Endometrium (tissue), 2 donors: ENCODE data around the gene SIRT3.

Source experiments
- FAIRE-seq: peaks from 2 replicates; lab custom pipeline; 2012; peaks lifted over from hg19 to GRCh38; lab: Jason Lieb, UNC
- donor health status: control.
- donor health status: control.

Gene SIRT3

DNA sequence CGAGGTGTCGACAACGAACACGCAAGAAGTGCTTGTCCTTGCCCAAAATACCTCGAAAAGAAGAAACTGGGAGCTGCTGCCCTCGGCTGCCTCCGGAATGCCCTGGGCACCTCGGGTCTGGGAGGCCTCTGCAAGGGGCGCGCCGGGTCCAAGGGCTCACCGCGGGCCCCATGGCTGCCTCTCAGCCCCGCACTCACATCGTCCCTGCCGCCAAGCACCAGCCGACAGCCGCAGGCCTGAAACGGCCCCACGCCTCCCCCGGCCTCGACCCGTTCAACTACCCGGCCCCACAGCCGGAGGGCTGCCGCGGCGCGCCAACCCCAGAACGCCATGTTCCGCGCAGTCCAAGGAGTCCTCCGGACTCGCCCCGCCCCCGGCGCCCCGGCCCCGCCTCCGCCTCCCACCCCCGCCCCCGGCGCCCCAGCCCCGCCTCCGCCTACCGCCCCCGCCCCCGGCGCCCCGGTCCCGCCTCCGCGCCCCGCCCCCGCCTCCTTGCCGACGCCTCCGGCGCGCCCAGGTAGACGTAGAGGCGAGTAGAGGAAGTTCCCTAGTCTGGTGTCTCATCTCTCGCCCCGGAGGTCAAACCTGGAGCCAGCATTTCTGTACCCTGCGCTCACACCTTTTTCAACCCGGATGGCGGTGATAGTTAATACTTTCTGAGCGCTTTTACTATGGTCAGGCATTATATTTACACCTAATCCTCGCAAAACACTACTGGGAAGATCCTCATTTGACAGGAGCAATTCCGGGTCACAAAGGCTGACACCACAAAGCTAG is at the start of gene SIRT3:
Gene SIRT3, minus strand, starts transcription at position 346 of the 777 bp plus-strand sequence. Its CDS starts 14 bp downstream, at position 332.
- FAIRE-seq = no peak

DNA sequence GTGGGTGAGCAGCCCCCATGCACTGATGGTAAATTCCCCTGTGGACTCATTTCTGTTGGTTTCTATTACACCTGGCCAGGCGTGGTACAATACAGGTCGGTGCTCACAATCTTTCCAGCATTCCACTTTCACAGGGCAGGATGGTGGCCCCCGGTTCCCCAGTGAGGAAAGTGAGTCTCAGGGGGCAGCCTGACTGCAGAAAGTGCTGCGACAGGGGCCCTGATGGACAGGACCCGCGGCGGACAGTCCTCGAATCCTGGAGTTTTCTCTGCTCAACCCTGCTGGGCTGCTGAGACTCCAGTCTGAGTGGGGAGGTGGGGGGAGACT is 49.7 kb upstream of the SIRT3 start:
- FAIRE-seq = no peak

DNA sequence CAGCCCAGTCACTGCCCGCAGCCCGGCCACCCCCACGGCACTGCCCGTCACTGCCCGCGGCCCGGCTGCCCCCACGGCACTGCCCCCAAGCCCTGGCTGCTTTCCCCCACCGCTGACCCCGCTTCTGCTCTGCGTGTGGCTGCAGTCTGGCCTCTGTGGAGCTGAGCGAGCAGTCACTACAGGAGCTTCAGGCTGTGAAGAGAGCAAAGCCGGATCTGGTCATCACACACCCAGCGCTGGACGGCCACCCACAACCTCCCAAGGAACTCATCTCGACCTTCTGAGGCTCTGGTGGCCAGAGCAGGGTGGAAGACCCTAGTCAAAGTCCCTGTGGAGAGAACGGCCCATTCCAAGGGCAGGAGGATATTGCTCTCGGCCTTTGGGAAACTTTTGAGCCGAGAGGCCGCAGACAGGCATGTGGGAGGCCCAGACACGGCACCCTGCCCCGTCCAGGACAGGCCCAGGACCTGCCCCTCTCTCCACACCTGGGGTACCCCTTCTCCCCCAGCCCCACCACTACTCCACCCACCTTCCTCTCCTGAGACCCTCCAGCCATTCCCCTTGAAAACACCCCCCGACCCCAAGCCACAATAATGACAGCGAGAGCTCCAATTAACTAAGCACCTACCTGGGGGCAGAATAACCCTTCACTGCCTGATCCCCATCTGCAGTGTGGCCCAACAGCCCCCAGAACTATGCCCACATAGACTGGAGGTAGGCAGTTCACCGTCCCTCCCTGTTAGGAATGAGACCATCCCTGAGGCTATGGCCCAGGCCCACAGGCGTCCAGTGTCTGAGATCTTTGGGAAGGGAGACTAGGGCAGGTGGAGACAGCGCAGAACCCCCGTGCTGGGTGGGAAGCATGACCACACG is 49.1 kb upstream of the SIRT3 start:
- no peak for FAIRE-seq

DNA sequence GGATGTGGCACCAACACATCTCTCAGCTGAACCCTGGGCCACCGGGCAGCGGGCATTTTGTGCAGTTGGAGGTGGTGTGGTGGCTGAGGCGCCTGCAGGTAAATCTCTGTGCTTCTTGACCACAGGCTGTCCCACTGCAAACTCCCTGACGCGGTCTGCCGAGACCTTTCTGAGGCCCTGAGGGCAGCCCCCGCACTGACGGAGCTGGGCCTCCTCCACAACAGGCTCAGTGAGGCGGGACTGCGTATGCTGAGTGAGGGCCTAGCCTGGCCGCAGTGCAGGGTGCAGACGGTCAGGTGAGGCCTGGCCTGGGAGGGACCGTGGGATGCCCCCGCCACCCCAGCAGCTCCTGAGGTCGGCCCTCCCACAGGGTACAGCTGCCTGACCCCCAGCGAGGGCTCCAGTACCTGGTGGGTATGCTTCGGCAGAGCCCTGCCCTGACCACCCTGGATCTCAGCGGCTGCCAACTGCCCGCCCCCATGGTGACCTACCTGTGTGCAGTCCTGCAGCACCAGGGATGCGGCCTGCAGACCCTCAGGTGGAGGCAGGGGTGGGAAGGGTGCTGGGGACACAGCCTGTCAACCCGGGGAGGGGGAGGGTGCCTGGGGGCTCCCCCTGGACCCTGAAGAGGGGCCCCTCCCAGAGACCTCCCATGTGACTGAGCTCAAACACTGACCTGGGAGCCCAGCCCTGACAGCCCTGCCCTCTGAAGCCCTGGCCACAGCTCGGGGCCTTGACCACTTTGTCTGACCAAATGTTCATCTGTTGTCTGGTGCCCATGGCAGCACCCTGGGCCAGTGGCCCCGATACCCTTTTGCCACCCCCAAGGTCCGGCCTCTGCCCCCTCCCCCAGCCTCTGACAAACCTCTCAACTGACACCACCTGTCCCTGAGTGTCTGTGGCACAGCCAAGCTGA is 48.2 kb upstream of the SIRT3 start:
- no peak for FAIRE-seq

DNA sequence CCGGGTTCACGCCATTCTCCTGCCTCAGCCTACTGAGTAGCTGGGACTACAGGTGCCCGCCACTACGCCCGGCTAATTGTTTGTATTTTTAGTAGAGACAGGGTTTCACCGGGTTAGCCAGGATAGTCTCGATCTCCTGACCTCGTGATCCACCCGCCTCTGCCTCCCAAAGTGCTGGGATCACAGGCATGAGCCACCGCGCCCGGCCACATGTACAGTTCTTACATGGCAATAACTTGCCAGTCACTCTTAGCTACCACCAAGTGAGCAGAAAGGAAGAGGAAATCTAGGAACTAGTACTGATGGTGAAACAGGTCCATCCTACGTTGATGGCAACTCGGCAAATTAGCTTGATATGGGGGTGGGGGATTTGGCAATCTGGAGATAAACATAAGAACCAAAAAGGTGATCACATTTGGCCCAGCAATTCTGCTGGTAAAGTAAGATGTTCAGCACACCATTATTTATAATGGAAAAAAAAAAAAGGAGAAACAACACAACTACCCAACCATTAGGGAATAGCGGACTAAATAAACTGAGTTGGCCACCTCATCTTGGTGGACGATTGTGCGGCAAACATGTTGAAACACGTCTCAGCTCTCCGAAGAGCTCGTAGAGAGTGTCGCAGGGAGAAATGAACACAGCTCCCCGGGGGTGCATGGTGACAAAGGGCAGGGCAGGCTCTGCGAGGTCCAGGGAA is 47.4 kb upstream of the SIRT3 start:
- no peak for FAIRE-seq

DNA sequence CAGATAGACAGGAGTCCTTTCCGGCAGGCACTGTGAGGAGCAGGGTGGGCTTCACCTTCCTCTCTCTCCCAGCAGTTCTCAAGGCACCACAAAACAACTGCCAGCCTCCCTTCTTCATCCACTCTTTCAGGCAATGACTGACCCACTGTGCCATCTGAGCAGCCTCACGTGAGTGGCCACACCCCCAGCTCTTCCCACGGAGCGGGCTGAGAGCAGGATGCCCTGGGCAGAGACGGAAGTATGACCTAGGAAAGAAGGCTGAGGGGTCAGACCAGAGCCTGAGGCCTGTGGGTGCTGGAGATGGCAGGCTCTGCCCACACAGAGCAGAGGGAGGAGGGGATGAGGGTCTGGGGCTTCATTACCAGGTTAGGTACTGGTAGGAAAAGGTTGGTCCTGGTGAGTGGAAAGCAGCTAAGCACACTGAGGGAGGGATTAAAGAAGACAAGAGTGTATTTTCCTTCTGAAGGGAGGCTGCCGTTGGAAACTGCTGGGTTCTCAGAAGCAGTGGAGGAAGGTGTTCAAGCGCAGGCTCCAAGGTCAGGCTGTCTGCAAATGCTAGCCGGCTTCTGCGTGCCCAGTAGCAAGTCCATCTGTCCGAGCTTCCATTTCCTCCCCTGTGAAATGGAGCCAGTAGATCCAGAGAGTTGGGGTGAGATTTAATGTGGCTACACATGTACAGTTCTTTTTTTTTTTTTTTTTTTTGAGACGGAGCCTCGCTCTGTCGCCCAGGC is 46.7 kb upstream of the SIRT3 start:
- no peak for FAIRE-seq

DNA sequence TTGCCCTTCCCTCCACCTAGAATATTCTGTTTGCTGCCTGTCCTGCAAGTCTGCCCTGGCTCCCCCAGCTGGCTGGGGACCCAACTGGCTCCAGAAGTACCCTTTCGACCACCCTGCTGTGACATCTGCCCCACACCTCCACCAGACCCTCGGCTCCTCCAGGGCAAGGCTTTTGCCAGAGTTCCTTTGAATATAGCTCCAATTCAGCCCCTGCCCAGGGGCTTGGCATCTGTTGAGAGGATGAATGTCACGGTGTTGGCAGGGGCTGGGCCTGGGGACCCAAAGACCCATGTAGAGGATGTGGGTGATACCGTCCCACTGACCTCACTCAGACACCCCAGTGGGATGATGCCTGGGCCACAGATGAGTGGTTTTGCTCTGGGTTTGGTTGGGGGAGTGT is 46.0 kb upstream of the SIRT3 start:
- FAIRE-seq = no peak

DNA sequence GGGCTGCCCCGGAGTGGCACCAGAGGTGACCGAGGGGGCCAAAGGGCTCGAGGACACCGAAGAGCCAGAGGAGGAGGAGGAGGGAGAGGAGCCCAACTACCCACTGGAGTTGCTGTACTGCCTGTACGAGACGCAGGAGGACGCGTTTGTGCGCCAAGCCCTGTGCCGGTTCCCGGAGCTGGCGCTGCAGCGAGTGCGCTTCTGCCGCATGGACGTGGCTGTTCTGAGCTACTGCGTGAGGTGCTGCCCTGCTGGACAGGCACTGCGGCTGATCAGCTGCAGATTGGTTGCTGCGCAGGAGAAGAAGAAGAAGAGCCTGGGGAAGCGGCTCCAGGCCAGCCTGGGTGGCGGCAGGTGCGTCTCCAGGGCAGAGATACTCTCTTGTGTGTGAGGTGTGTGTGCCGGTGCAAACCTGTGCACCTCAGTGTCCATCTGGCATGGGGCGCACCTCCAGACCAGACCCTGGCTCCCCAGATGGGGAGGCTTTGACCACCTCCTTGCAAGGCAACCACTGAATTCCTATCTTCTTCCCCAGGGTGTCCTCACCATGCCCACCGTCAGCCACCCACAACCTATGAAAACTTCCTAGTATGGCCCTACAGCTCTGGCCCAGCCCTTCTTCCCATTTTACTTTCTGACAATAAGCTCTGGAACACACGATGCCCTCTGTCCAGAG is 45.5 kb upstream of the SIRT3 start:
- no peak for FAIRE-seq

DNA sequence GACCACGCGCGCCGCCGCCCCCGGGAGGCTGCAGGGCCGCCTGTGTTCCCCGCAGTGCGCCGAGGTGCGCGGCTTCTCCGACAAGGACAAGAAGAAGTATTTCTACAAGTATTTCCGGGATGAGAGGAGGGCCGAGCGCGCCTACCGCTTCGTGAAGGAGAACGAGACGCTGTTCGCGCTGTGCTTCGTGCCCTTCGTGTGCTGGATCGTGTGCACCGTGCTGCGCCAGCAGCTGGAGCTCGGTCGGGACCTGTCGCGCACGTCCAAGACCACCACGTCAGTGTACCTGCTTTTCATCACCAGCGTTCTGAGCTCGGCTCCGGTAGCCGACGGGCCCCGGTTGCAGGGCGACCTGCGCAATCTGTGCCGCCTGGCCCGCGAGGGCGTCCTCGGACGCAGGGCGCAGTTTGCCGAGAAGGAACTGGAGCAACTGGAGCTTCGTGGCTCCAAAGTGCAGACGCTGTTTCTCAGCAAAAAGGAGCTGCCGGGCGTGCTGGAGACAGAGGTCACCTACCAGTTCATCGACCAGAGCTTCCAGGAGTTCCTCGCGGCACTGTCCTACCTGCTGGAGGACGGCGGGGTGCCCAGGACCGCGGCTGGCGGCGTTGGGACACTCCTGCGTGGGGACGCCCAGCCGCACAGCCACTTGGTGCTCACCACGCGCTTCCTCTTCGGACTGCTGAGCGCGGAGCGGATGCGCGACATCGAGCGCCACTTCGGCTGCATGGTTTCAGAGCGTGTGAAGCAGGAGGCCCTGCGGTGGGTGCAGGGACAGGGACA is 44.8 kb upstream of the SIRT3 start:
- no peak for FAIRE-seq

DNA sequence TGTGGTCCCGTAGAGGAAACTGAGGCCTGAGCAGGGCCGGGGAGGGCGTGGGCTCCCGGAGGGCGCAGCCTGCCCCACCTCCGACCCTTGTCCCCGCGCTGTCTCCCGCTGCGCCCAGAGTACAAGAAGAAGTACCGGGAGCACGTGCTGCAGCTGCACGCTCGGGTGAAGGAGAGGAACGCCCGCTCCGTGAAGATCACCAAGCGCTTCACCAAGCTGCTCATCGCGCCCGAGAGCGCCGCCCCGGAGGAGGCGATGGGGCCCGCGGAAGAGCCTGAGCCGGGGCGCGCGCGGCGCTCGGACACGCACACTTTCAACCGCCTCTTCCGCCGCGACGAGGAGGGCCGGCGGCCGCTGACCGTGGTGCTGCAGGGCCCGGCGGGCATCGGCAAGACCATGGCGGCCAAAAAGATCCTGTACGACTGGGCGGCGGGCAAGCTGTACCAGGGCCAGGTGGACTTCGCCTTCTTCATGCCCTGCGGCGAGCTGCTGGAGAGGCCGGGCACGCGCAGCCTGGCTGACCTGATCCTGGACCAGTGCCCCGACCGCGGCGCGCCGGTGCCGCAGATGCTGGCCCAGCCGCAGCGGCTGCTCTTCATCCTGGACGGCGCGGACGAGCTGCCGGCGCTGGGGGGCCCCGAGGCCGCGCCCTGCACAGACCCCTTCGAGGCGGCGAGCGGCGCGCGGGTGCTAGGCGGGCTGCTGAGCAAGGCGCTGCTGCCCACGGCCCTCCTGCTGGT is 44.0 kb upstream of the SIRT3 start:
- no peak for FAIRE-seq

DNA sequence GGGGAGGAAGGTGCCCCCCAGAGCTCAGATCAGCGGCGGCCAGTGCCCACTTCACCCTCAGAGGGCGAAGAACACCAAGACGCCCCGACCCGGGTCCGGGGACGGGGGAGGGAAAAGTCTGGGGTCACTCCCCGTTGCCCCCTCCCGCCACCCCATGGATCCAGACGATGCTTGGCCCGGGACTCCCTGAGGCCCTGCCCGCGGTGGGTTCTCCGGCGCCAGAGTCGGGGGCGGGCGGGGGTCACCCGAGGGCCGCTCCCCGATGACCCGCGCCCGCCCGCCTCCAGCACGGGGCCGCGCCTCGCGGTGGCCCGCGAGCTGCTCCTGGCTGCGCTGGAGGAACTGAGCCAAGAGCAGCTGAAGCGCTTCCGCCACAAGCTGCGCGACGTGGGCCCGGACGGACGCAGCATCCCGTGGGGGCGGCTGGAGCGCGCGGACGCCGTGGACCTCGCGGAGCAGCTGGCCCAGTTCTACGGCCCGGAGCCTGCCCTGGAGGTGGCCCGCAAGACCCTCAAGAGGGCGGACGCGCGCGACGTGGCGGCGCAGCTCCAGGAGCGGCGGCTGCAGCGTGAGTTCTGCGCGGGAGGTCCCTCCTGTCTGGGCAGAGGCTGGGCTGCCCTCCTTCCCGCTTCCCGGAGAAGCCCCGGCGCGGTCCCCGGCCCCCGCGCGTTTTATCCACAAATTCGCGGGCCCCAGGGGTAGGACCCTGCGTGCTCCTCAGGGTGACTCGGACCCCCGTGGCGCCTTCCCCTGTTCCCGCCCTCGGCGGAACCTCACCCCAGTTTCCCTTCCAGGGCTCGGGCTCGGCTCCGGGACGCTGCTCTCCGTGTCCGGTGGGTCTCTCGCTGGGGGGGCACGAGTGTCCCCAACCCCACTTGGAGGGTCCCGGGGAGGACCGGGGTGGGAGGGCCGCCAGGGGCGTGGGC is 43.2 kb upstream of the SIRT3 start:
- no peak for FAIRE-seq

DNA sequence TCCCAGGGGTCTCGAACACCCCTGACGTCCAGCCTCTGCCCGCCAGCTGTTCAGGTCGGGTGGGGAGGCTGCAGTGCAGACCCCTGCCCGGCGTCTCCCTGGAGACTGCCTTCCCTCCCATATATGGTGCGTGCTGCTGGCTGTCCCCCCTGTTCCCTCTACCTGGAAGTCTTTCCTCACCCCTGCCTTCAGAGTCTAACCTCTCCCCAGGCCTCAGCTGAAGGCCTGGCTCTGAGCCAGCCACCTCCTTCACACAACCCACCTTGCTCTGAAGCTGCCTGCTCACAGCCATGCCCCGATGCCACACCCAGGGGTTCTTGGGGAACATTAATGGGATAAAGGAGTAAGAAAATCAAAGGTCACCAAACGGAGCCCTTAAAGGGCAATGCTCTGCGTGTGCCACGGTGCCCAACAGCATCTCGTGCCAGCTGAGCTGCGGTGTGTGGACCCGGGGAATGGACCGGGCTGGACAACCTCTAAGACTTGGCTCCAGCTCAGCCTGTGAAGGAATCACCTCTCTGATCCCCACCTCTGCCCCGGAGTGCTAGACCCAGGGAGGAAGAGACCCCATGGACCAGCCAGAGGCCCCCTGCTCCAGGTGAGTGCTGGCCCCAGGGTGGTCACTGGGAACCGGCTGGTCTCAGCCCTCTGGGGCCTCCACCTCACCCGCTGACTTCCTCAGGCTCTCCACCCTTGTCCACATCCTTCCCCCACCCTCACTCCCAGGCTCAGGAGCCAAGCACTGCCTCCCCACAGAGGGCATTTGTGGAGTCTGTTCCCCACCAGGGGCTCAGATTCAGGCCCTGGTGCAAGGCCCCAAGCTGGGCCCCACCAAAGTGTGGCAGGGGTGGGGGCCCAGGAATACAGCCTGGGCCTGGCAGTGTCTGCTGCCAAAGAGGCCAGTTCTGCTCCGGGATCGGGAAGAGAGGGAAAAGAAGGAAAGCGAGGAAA is 42.1 kb upstream of the SIRT3 start, which contains the start of gene NLRP6:
Gene NLRP6, plus strand, starts transcription at position 407 of the 951 bp plus-strand sequence. Its CDS starts 163 bp downstream, at position 570.
- no peak for FAIRE-seq

DNA sequence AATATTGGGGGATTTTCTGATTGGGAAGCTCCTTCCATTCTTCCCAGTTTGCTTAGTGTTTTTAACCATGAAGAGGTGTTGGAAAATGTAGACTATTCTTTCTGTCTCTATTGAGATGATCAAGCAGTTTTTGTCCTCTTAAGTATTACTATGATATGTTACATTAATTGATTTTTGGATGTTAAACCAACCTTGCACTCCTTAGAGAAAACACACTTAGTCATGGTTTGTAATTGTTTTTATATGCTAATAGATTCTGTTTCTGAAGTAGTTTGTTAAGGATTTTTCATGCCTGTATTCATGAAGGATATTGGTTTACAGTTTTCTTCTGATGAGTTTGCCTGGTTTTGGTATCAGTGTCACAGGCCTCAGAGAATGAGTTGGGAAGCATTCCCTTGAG is 40.1 kb upstream of the SIRT3 start:
- no peak for FAIRE-seq

DNA sequence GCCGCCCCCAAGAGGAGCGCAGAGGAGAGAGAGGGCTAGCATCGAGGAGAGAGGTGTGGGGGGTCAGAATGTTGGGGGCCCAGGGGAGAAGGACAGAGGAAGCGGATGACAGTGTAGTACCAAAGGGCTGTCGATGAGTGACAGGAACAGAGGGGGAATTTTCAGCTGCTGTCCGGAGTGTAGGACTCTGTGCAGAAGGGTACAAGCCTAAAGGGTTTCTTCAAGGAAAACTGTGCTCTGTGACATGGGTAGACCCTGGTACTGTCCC is 36.7 kb upstream of the SIRT3 start:
- FAIRE-seq = no peak

DNA sequence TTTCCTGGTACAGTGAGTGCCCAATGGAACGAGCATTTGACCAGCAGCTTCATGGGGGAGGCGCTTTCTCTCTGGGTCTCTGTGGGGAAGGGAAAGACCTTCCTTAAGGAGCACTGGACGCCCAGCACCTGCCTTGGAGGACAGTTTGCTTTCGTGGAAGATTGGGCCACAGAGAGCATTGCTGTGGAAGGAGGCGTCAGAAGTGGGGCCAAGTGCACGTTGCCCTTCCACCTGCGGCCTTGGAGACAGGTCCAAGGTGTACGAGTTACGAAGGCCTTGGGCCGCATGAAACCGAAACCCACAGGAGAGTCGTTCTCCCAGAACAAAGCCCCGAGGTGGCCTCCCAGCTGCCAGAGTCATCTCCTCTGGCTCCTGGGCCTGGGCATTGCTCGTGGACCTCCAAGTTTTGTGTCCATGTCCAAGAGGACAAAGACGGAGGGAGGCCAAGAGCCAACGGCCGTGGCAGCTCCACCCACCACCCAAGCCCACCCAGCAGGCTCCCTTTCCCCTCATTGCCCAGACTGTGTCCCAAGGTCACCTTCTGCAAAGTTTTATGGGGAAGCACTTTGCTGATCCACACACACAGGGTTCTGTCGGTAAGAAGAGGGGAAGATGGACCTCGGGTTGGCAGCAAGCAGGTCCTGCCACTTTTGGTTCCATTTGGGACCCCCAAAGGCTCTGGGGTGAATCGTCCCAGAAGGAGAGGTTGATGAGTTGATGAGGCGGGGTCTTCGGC is 36.2 kb upstream of the SIRT3 start:
- no peak for FAIRE-seq

DNA sequence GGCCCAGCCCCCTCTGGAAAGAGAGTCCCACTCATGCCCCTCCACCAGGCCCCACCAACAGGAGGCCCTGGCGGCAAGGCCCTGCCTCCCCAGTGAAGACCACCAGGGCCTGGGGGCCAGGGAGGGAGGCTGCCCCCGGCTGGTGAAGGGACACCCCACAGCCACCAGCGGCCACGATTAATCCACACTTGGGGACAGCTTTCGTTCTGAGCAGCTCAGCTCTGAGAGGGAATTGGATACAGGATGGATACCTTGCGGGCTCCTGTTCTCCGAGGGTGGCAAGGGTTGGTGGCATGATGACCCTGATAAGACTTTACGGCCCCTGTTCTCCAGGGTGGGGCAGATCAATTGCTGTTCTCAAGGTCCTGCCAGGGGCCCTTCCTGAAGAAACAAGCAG is 35.2 kb upstream of the SIRT3 start:
- no peak for FAIRE-seq
